RWPE1 (cell line): ENCODE measurements around the gene CERK.

Experiments
- CTCF ChIA-PET: fragments of 350-600 bp; sonication (Branson Sonifier 250); formaldehyde crosslinking; extraction: SDS; loops from one replicate; lab custom pipeline; 2021; lab: Yijun Ruan, JAX
- POLR2A ChIA-PET: fragments of 400-600 bp; formaldehyde crosslinking; extraction: SDS; loops from one replicate; lab custom pipeline; 2020; ENCODE audit warnings: antibody characterized with exemption; ENCODE audit not compliant: low non-redundant PET; lab: Yijun Ruan, JAX
- DNase-seq: peaks from one replicate; pipeline ENCODE4 v3.0.0; 2012; ENCODE audit warnings: low spot score
- H3K27ac ChIP-seq: fragments of 450-650 bp; 2 replicates; pipeline ENCODE4 v1.5.1; 2017
- TF ChIP-seq, protein P1 (sequence below): fragments of 450-650 bp; conservative IDR thresholded peaks from 2 replicates; pipeline ENCODE4 v1.5.1; 2017; ENCODE audit warnings: low read depth, mild to moderate bottlenecking

CERK gene

DNA sequence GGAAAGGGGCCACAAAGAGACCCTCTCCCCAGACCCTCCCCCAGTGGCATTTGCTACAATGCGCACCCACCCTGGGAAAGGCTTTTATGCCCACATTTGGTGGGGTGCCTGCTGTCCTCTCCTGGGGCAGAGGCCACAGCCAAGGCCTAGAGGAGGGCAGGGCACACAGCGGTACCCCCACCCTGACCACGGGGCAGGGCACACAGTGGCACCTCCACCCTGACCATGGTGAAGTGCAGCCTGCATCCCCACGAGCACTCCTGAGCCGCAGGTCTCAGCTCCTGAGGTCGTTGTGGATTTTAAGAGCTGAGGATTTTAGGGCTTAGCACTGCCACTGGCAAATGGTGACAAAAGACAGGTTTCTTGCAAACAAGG lies 34.1 kb downstream of the CERK start:
- CTCF ChIA-PET = no interaction called here
- TF ChIP-seq, protein P1, sequence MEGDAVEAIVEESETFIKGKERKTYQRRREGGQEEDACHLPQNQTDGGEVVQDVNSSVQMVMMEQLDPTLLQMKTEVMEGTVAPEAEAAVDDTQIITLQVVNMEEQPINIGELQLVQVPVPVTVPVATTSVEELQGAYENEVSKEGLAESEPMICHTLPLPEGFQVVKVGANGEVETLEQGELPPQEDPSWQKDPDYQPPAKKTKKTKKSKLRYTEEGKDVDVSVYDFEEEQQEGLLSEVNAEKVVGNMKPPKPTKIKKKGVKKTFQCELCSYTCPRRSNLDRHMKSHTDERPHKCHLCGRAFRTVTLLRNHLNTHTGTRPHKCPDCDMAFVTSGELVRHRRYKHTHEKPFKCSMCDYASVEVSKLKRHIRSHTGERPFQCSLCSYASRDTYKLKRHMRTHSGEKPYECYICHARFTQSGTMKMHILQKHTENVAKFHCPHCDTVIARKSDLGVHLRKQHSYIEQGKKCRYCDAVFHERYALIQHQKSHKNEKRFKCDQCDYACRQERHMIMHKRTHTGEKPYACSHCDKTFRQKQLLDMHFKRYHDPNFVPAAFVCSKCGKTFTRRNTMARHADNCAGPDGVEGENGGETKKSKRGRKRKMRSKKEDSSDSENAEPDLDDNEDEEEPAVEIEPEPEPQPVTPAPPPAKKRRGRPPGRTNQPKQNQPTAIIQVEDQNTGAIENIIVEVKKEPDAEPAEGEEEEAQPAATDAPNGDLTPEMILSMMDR = no peak
- POLR2A ChIA-PET = no interaction called here
- H3K27ac ChIP-seq = no peak overlapping the region
- DNase-seq = no peak

DNA sequence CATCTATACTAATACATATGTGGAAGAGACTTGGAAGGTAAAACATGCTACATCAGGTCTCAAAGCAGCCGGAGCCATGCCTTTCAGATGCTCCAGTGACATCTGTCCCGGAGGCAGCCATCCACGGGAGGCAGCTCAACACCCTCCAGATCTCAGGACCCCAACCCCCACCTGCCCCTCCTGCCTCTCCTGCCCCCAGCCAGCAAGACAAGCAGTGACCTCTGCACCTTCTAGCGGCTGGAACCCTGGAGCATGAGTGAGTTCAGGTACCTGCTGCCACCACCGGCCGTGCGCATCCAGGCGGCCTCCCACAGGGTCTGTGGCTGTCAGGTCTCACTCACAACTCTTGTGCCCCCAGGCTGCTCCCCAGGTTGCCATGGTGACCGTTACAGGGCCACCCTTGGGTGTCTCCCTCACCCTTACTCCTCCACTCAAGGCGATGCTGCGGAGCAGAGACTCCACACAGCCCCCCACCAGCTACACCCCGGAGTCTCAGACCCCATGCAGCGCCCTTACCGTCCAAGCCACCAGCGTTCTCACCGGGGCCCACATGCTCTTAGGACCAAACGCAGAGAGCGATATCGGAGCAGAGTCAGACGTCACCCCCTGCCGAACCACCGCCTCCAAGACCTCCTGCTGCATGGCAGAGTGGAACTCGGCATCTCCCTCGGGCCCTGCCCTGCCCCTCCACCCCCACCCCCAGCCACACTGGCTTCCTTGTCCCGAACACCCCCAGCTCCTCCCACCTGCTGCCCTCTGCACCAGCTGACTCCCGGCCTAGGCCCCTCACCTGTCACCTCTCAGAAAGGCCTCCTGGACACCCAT lies 34.7 kb downstream of the CERK start:
- POLR2A ChIA-PET = no interaction called here
- DNase-seq = no peak
- no peak overlapping the region for H3K27ac ChIP-seq
- CTCF ChIA-PET = no interaction called here
- TF ChIP-seq, protein P1 = no peak

DNA sequence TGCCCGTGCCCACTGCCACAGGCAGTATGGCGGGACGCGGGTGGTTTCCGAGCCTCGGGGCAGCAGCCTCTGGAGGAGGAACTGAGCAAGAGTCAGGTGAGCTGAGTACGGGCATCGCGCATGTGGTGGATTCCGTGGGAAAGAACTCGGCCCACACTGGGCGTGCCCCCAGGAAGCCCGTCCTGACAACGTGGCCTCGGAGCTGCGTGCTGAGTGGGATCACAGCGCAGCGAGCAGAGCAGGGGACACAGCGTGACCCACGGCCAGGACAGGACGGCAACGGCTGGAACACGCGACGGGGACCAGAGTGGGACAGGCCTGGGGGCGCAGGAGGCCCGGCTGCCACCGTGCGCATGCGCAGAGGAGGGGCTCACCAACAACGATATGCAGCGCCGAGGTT lies 36.8 kb downstream of the CERK start:
- ChIA-PET CTCF (no interaction called here), POLR2A (no interaction called here)
- no peak overlapping the region for H3K27ac ChIP-seq
- TF ChIP-seq, protein P1 = no peak
- no peak for DNase-seq

DNA sequence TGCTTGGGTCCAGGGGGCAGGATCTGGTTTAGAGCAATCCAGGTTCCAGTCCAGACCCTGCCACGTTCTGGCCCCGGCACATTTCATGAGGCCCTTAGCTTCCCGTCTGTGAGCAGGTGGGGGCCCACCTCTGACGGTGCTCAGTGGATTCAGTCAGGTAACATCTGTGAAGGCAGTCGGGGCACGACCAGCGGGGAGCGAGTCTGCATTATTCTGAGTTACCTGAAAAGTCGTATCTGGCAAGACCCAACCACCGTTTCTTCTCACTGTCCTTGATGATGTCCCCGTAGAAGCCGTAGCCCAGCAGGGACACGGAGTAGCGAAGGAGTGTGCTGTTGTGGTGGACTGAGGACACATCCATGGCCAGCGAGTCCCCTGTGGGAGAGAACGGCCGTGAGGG lies 39.0 kb downstream of the CERK start:
- ChIA-PET CTCF (no interaction called here), POLR2A (no interaction called here)
- no peak overlapping the region for H3K27ac ChIP-seq
- no peak for DNase-seq
- TF ChIP-seq, protein P1 = no peak

DNA sequence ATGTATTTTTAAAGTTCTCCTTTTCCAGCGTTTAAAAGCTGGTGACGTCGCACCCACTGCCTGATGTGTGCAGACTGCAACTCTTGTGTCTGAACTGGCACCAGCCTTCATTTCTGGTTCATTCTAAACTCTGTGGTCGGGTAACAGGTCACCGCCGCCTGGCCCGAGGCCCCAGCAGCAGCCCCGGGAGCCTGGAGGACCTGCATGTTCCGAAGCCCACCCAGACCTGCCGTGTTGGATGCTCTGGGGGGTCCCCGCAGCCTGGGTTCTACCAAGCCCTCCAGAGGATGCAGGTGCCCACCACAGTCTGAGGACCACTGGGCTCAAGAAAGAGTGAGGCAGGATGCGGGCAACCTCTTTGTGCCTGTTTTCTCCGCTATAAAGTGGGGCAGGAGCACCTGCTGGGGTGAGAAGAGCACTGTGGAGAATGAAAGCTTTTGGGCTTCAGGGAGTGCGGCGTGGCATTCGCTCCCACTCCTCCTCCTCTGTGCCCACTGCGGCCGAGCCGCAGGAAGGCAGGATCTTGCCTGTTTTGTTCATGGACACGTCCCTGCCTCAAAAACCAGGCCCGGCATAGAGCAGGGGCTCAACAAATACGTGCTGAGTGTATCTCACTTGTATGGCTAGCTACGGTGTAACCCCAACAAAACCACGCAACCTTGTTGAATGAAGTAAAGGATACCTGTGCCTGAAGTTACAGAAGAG lies 40.1 kb downstream of the CERK start:
- no peak overlapping the region for H3K27ac ChIP-seq
- POLR2A ChIA-PET = no interaction called here
- CTCF ChIA-PET = interaction anchor here (0.9 kb wide), 1 partner anchor 135 kb away, joined by 4 read pairs; no protein-coding TSS in a partner anchor
- no peak for DNase-seq
- TF ChIP-seq, protein P1 = no peak

DNA sequence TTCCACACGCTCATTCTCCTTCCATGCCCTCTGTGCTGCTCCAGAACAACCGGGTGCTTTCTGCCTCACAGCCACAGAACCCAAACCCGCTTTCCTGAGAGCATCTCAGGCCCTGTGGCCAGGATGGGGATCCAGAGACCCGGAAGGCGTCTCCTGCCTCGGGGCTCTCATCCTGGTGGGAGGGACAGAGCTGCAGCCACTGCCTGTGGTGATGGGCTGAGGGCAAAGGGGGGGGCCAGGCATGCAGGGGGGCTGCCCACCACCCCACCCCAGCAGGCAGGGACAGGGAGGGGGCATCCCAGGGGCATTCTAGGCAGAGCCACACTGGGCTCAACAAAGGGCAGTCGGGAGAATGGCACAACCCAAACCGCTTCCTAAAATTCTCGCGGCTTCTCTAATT lies 41.4 kb downstream of the CERK start:
- no peak for DNase-seq
- POLR2A ChIA-PET = no interaction called here
- TF ChIP-seq, protein P1 = no peak
- H3K27ac ChIP-seq = 0 out of 2 replicates have a peak overlapping the region, but pooled peaks have one; percentile 17
- CTCF ChIA-PET = no interaction called here
